ENCODE measurements around the gene GRIK2.

GRIK2 gene

GRCh38 chr6:101401171-101401570, 7.7 kb downstream of the GRIK2 start:
- DNase-seq = no peak

GRCh38 chr6:101401792-101402621, 8.5 kb downstream of the GRIK2 start:
- no peak for DNase-seq

DNA sequence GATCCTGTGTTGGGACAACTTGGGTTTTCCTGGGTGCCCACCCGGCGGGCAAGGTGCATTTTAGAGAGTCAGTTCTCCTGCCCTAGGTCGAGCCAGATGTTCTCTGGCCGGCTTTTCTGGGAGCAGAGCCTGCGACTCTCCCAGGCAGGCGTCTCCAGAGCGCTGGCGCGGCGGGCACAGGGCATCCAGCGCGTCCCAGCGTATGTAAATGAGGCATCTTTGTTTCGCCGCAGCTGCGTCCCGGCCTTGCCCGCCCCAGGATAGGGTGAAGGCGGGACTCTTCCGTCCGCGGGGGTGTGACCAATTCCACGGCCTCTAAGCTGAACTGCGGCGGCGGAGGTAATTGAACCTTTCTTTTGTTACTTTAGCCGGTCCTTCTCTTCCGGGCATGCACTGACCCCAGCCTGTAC, 9.1 kb downstream of the GRIK2 start:
- no peak for DNase-seq

DNA sequence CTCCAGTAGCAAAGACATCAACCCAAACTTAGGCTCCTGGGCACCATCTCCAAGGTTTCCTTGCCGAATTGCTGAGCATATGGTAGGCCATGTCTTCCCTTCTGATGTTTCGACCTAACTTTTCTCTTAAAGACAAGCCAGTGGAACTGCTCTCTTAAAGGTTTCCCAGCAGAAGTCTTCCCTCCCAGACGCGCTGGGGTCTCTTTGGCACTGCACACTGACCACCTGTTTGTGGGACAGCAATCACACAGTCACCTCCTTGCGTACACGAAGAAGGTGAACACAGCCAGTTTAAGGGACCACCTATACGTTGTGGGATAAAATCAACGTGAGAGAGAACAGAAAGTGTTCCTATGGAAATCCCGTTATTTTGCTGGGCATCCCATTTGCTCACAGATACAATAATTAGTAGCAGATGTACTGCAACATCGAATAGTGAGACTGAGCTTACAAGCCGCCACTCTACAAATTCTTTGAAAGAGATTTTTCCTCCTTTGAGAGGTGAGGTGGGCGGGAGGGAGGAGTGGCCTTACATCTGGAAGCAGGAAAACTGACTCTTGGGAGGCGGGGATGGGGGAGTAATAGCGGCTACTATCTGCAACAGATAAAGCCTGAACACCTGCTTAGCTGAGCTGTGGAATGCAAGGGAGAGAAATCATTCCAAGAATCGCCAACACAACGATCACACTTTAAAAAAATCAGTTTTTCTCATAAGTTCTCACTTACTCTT, 9.9 kb downstream of the GRIK2 start:
- no peak for DNase-seq

DNA sequence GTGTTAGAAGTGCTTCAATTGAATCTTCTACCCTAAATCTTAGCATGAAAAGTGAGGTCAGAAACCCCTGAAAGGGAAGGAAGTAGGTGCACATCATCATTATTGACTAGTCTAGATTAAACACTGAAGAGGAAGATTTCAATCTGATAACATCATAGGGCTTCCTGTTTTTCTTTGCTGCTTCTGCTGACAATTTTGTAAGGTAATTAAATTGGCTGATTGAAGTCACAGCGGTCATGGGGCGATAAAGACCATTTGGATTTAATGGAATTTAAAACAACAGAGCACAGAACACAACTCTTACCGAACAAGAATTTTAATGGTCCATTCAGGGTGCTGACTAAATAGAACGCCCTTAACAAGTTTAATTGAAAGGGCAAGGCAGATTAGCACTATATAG, 11.3 kb downstream of the GRIK2 start:
- DNase-seq = no peak

DNA sequence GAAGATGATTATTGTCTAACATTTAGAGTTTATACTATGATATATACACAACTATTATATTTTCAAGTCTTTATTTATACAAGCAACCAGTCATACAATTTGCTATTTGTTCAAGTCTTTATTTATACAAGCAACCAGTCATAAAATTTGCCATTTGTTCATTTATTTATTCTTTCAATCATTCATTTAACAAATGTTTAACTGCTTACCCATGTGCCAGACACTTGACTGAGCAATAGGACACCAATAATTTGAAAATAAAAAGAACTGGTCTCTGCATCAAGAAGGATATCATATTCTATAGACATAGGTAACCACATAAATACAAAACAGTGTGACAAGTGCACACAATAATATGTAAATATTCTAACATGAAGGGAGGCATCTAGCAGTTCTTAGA, 20.3 kb downstream of the GRIK2 start:
- DNase-seq = no peak

GRCh38 chr6:101417900-101418299, 24.4 kb downstream of the GRIK2 start:
- no peak for DNase-seq

DNA sequence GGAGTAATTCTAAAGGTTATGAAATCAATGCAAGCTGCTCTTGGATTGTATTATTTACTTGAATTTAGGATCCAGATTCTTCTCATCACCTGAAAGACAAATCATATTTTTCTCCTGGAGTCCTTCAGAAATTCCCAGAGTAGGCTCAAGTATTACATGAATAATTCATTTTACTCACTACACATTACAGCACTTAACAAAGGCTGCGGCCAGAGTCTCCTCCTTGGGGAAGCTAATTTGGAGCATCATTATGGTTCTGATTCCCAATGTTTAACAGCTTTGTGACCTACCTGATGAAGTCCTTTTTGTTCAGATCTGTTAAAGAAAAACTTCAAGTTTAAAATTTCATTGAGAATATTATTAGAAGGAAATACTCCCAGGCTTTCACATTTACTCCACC, 28.7 kb downstream of the GRIK2 start:
- no peak for DNase-seq

DNA sequence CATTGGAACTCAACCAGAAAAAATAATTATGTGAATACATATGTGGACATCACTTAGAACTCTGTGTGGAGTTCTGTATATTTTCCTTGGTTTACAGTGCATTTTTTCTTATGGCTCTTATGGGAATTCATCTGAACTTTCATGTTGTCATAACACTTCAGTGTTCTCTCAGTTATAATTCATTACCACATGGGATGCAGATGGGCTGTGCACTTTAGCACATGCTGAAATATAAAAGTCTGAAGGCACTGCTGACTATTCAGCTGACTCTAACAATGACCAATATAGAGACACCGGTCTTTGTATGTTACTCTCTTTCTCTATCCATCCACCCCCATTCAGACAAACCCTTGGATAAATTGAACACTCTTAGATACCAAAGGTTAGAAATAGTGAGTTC, 29.3 kb downstream of the GRIK2 start:
- DNase-seq = no peak

- DNase-seq = no peak
Observed at GRCh38 chr6:101429270-101429669, 35.8 kb downstream of the GRIK2 start.

- DNase-seq = no peak
Observed at GRCh38 chr6:101429845-101430244, 36.3 kb downstream of the GRIK2 start.

GRCh38 chr6:101433141-101433540, 39.6 kb downstream of the GRIK2 start:
- no peak for DNase-seq

DNA sequence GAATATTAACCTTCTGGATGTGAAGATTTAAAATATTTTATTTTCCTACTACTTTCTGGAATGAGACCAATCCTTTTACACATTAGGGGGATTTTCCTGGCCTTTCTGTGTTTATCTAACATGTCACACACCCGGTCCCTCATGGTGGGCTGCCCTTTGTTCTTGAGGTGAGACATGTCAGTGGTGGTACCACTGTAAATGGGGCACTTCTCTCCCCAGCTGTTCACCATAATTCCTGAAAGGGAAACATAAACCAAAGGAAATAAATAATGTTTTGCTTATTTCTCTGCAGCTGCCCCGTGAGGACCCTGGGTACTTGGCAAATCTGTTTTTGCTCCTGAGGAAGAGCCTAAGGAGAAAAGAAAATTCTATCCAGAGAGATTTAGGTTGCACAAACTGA, 41.1 kb downstream of the GRIK2 start:
- DNase-seq = no peak

DNA sequence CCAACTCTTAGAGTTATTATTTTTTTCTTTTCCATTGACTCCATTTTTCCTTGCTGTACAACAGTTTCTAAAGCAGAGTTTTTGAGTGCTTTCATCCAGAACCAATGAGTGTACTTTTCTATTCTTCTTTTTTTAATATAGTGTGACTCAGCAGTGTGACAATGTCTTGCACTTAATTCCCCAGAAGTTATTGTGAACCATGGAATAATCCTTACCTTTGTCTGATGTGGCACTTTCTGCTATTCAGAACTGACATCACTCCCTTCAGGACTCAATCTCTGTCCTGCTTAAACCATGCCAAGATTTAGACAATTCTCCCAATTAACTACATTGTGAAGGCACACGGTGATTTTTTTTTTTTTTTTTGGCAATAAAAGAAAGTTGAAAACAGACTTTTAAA, 41.5 kb downstream of the GRIK2 start:
- DNase-seq = no peak

- no peak for DNase-seq
Observed at GRCh38 chr6:101439790-101440189, 46.3 kb downstream of the GRIK2 start.

GRCh38 chr6:101443315-101443714, 49.8 kb downstream of the GRIK2 start:
- DNase-seq = no peak

GRCh38 chr6:101444717-101445116, 51.2 kb downstream of the GRIK2 start:
- no peak for DNase-seq

GRCh38 chr6:101445527-101445926, 52.0 kb downstream of the GRIK2 start:
- no peak for DNase-seq

GRCh38 chr6:101450901-101451300, 57.4 kb downstream of the GRIK2 start:
- DNase-seq = no peak

GRCh38 chr6:101451981-101452380, 58.5 kb downstream of the GRIK2 start:
- no peak for DNase-seq

DNA sequence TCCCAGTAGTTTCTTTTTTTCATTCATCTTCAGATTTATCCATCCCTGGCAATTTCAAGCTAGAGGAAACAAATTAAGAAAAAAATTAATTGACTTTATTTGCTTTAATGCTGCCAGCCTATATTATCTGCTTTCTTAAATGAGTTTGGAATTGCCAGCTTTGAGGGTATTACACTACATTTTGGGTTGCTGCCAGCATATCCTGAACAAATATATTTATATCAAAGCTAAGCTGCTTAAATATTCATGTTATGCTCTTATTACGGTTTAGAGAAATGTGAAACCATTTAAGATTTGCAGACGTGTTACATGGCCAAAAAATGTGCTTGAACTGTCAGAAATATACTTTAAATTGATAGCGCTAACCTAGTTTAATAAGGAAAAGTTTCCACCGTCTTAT, 59.7 kb downstream of the GRIK2 start:
- DNase-seq = peak; percentile 26

DNA sequence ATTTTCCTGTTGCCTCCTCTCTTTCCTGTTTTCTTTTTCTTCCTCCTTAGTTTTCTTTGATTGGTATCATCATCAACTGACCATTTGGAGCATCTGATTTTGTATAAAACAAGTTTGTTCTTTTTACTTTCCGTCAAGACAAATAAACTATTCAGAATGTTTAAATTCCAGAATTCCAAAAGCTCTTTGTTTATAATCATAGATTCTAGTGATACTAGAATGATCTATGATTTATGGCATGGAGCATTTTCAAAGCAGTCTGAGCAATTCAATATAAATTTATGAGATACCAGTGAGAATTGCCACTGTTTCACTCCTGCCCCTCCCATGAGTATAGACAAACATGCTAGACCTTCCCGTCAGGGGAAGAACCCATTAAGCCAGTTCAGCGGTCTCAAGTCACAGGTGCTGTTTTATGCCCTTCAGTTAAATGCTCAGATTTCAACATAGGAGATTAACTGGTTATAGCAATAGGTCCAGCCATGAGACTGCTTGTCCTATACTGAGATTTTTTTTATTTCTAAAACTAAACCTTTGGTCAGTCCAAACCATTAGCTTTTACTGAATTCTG, 60.7 kb downstream of the GRIK2 start:
- DNase-seq = peak; percentile 40

DNA sequence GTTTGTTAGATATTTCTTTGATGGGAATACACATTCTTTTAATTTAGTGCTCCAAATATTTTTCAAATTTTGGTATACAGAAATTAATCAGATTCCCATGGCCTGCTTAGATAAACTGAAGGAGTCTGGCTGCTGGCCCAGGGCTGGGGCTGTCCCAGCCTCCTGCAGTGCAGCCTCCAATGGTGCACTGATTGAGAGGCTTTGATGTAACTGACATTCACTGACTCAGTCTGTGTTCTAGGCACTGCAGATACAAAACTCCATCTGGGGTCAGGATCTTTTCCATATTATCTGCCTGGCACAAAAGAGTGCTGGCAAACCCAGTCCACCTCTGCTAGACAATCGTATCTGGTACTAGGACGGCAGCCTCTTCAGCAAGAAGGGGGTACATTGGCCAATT, 64.8 kb downstream of the GRIK2 start:
- no peak for DNase-seq

GRCh38 chr6:101458826-101459225, 65.3 kb downstream of the GRIK2 start:
- DNase-seq = no peak
